IMR-90 (cell line): ENCODE measurements around the gene PDYN. TPM values are rescaled to one million over a fixed set of nuclear protein-coding genes. Genes with fewer than 3 reads are reported as not detected.

Source experiments
- ATAC-seq: fragments of 200-7000 bp; cut with Tn5 transposase; 2 replicates; pipeline ENCODE4 v1.9.1; 2020; ENCODE audit warnings: low read depth, mild to moderate bottlenecking, moderate library complexity
- BruUV-seq: library from RNA; stranded (reverse); fragments of 400-500 nt; replicated peaks from 2 replicates; lab custom pipeline; 2021; lab: Mats Ljungman, UMichigan
- CTCF ChIA-PET: fragments of 300-600 bp; formaldehyde crosslinking; extraction: SDS; loops from one replicate; lab custom pipeline; 2021; ENCODE audit warnings: antibody characterized with exemption; lab: Yijun Ruan, JAX
- POLR2A ChIA-PET: fragments of 300-600 bp; sonication (Branson Sonifier 250); formaldehyde crosslinking; loops from one replicate; lab custom pipeline; 2022; ENCODE audit warnings: antibody characterized with exemption; ENCODE audit not compliant: unreplicated experiment; lab: Charles Lee
- DNase-seq: peaks from one replicate; pipeline ENCODE4 v3.0.0; 2013
- H2AFZ ChIP-seq: replicated peaks from 2 replicates; pipeline ENCODE3; 2013; ENCODE audit warnings: low read length, mild to moderate bottlenecking; ENCODE audit not compliant: poor library complexity
- H2AK5ac ChIP-seq: 2 replicates; pipeline ENCODE4 v1.6.1; 2013; ENCODE audit warnings: low read depth, low read length, inconsistent platforms
- H2AK9ac ChIP-seq: replicated peaks from 2 replicates; pipeline ENCODE3; 2013; ENCODE audit warnings: mild to moderate bottlenecking, low read depth, low read length, moderate library complexity; ENCODE audit not compliant: poor library complexity
- H2BK120ac ChIP-seq: 2 replicates; pipeline ENCODE4 v1.6.1; 2013; ENCODE audit warnings: low read depth, low read length, inconsistent platforms
- H2BK15ac ChIP-seq: 3 replicates; pipeline ENCODE4 v1.6.1; 2013; ENCODE audit warnings: low read depth, low read length, inconsistent platforms
- H2BK20ac ChIP-seq: 2 replicates; pipeline ENCODE4 v1.6.1; 2013; ENCODE audit warnings: low read depth, mild to moderate bottlenecking, inconsistent platforms, low read length, moderate library complexity
- H2BK5ac ChIP-seq: 2 replicates; pipeline ENCODE4 v1.6.1; 2013; ENCODE audit warnings: mild to moderate bottlenecking, low read depth, low read length, inconsistent platforms; ENCODE audit not compliant: poor library complexity, severe bottlenecking
- H3K14ac ChIP-seq: replicated peaks from 2 replicates; pipeline ENCODE4 v1.6.1; 2013; ENCODE audit warnings: low read depth, low read length, inconsistent platforms
- H3K18ac ChIP-seq: 2 replicates; pipeline ENCODE4 v1.6.1; 2013; ENCODE audit warnings: low read depth, low read length, control low read depth
- H3K23ac ChIP-seq: 2 replicates; pipeline ENCODE4 v1.6.1; 2013; ENCODE audit warnings: low read depth, low read length, inconsistent platforms
- H3K27ac ChIP-seq: 2 replicates; pipeline ENCODE4 v1.5.1; 2013; ENCODE audit warnings: mild to moderate bottlenecking, control low read depth, low read length; ENCODE audit not compliant: insufficient read depth
- H3K27me3 ChIP-seq: 2 replicates; pipeline ENCODE4 v1.6.1; 2013; ENCODE audit warnings: low read length; ENCODE audit not compliant: control insufficient read depth, insufficient read depth
- H3K36me3 ChIP-seq: 2 replicates; pipeline ENCODE4 v1.6.1; 2013; ENCODE audit warnings: low read length, mixed read lengths; ENCODE audit not compliant: control insufficient read depth, insufficient read depth
- H3K4ac ChIP-seq: 2 replicates; pipeline ENCODE4 v1.6.1; 2013; ENCODE audit warnings: low read depth, low read length, inconsistent platforms
- H3K4me1 ChIP-seq: 2 replicates; pipeline ENCODE4 v1.6.1; 2013; ENCODE audit warnings: low read length, mixed read lengths; ENCODE audit not compliant: control insufficient read depth, insufficient read depth
- H3K4me2 ChIP-seq: 2 replicates; pipeline ENCODE4 v1.6.1; 2013; ENCODE audit warnings: low read depth, mild to moderate bottlenecking, control low read depth, low read length, moderate library complexity
- H3K4me3 ChIP-seq: 2 replicates; pipeline ENCODE4 v1.5.1; 2013; ENCODE audit warnings: low read depth, mild to moderate bottlenecking, control low read depth, low read length, moderate library complexity; ENCODE audit not compliant: insufficient read depth
- H3K56ac ChIP-seq: 2 replicates; pipeline ENCODE4 v1.6.1; 2013; ENCODE audit warnings: low read length, inconsistent platforms; ENCODE audit not compliant: insufficient read depth; ENCODE audit errors: extremely low read depth
- H3K79me1 ChIP-seq, 2 experiments: 2 replicates each; pipeline ENCODE4 v1.6.1; 2013; ENCODE audit warnings: low read length in 2 of 2, inconsistent platforms in 1 of 2, low read depth in 1 of 2
- H3K9ac ChIP-seq: 2 replicates; pipeline ENCODE4 v1.6.1; 2013; ENCODE audit warnings: low read depth, low read length, control low read depth
- H3K9me1 ChIP-seq: 2 replicates; pipeline ENCODE4 v1.6.1; 2013; ENCODE audit warnings: low read length, inconsistent platforms; ENCODE audit not compliant: insufficient read depth
- H3K9me3 ChIP-seq: 2 replicates; pipeline ENCODE4 v1.6.1; 2013; ENCODE audit warnings: low read length; ENCODE audit not compliant: control insufficient read depth, insufficient read depth
- H4K20me1 ChIP-seq: 2 replicates; pipeline ENCODE4 v1.6.1; 2013; ENCODE audit warnings: low read length, inconsistent platforms; ENCODE audit not compliant: insufficient read depth
- H4K5ac ChIP-seq: 2 replicates; pipeline ENCODE4 v1.6.1; 2013; ENCODE audit warnings: mild to moderate bottlenecking, low read depth, low read length, control low read depth
- H4K8ac ChIP-seq, 2 experiments: 2 replicates each; pipeline ENCODE4 v1.6.1; 2013; ENCODE audit warnings: low read depth in 2 of 2, low read length in 2 of 2, control low read depth in 1 of 2, inconsistent platforms in 1 of 2
- H4K91ac ChIP-seq: 2 replicates; pipeline ENCODE4 v1.6.1; 2013; ENCODE audit warnings: low read depth, low read length, inconsistent platforms; ENCODE audit not compliant: insufficient read depth
- BHLHE40 ChIP-seq: fragments of 150-350 bp; IDR thresholded peaks from 2 replicates; pipeline ENCODE4 v1.6.1; 2016; ENCODE audit warnings: mild to moderate bottlenecking, low read depth, low read length
- CEBPB ChIP-seq: IDR thresholded peaks from 2 replicates; pipeline ENCODE4 v1.6.1; 2012; ENCODE audit warnings: low read depth, low read length, improper control_type of control experiment
- FOS ChIP-seq: fragments of 150-350 bp; IDR thresholded peaks from 2 replicates; pipeline ENCODE4 v1.6.1; 2016; ENCODE audit warnings: low read depth, low read length
- MAZ ChIP-seq: IDR thresholded peaks from 2 replicates; pipeline ENCODE4 v1.6.1; 2012; ENCODE audit warnings: low read depth, mild to moderate bottlenecking, low read length, improper control_type of control experiment, moderate library complexity, borderline replicate concordance
- MXI1 ChIP-seq: IDR thresholded peaks from 2 replicates; pipeline ENCODE4 v1.6.1; 2012; ENCODE audit warnings: low read depth, mild to moderate bottlenecking, low read length, moderate library complexity, borderline replicate concordance
- NFE2L2 ChIP-seq: fragments of 150-350 bp; IDR thresholded peaks from 2 replicates; pipeline ENCODE4 v1.6.1; 2016; ENCODE audit warnings: low read depth, mild to moderate bottlenecking, low read length
- POLR2A ChIP-seq: IDR thresholded peaks from 2 replicates; pipeline ENCODE4 v1.6.1; 2012; ENCODE audit warnings: mild to moderate bottlenecking, low read depth, low read length
- RAD21 ChIP-seq: IDR thresholded peaks from 2 replicates; pipeline ENCODE4 v1.6.1; 2012; ENCODE audit warnings: low read length, improper control_type of control experiment
- RFX5 ChIP-seq: IDR thresholded peaks from 2 replicates; pipeline ENCODE4 v1.8.0; 2012; ENCODE audit warnings: low read depth, mild to moderate bottlenecking, low read length, moderate library complexity
- SMC3 ChIP-seq: fragments of 150-350 bp; IDR thresholded peaks from 2 replicates; pipeline ENCODE4 v1.6.1; 2016; ENCODE audit warnings: low read depth, mild to moderate bottlenecking, antibody characterized with exemption, low read length, moderate library complexity
- WGBS, 2 experiments: methylation state at CpG; one replicate each; pipeline versions ENCODE4 v1.1.5 to v1.1.7; 2013; ENCODE audit warnings: missing lambda C conversion rate in 2 of 2; ENCODE audit not compliant: insufficient read length in 1 of 2; ENCODE audit errors: extremely low coverage in 2 of 2; 5-methylcytosine and 5-hydroxymethylcytosine counted together
- dilution Hi-C: fragments of 300-500 bp; cut with HindIII; formaldehyde crosslinking; loops from one replicate; pipeline ENCODE4 v1.14.3; 2018; ENCODE audit warnings: low sequenced_read_pairs; ENCODE audit not compliant: unreplicated experiment
- in situ Hi-C: fragments of 300-500 bp; cut with MboI; formaldehyde crosslinking; loops from 3 replicates; pipeline ENCODE4 v1.14.3; 2019; ENCODE audit warnings: low sequenced_read_pairs, inconsistent platforms, mixed read lengths
- intact Hi-C: fragments of 100-400 bp; cut with micrococcal nuclease; formaldehyde crosslinking; loops from 2 replicates; pipeline ENCODE4 v1.10.0; 2022
- polyA plus RNA-seq, 3 experiments: library from polyadenylated mRNA; depleted of rRNA; stranded (reverse); fragments of >200 nt; gene quantifications; 2 replicates each; pipeline ENCODE4 v1.2.3, GENCODE V29; 2012; ENCODE audit warnings: low replicate concordance in 1 of 3
- total RNA-seq: library from RNA; depleted of rRNA; stranded (reverse); fragments of >200 nt; gene quantifications from 2 replicates; pipeline ENCODE4 v1.2.3, GENCODE V29; 2012
- TF ChIP-seq, protein P1 (sequence below): fragments of 150-350 bp; IDR thresholded peaks from 2 replicates; pipeline ENCODE4 v1.6.1; 2017; ENCODE audit warnings: mild to moderate bottlenecking, antibody characterized with exemption, low read length, low read depth
- TF ChIP-seq, protein P2 (sequence below): fragments of 150-350 bp; IDR thresholded peaks from 2 replicates; pipeline ENCODE4 v1.6.1; 2016; ENCODE audit warnings: low read depth, mild to moderate bottlenecking, low read length, moderate library complexity, borderline replicate concordance
- TF ChIP-seq, protein P3 (sequence below): conservative IDR thresholded peaks from 2 replicates; pipeline ENCODE4 v1.5.1; 2012; ENCODE audit warnings: mild to moderate bottlenecking, low read depth, low read length, improper control_type of control experiment

The PDYN gene
- total and polyA plus RNA-seq, 2 of the 4 experiments (the other 2 are of a cell fraction): not detected

DNA sequence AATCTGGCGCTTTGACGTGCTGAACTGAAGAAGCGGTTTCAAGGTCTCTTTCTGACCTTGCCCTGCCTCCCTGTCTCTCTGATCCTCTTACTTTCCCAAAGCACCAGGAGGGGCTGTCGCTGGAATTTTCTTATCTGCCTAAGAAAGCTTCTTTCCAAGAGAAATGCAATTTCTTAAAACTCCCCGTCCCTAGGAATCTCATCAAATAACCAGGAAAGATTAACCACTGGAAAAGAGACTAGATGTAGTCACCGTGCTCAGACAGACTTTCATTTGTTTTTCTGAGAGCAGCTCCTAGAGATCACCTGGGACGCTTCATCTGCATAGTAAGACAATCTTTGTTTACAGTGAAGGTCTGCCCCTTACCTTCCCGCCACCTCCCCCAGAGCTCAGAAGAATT, 38.6 kb downstream of the PDYN start:
- Histone ChIP-seq H2AK5ac (no peak overlapping the region), H4K8ac (no peak overlapping the region), H3K9me1 (no peaks in the 10 kb centered on the region), H3K23ac (no peak overlapping the region), H3K18ac (no peak overlapping the region), H2BK120ac (no peak overlapping the region), H3K4me3 (no peak overlapping the region), H3K56ac (no peak overlapping the region), H3K27me3 (peaks cover 41% of the 10 kb centered on the region), H3K4ac (no peak overlapping the region), H3K79me1 (no peaks in the 10 kb centered on the region), H2BK15ac (no peak overlapping the region), H3K14ac (no peak overlapping the region), H4K20me1 (no peaks in the 10 kb centered on the region), H3K9ac (no peak overlapping the region), H3K27ac (no peak overlapping the region), H4K91ac (no peak overlapping the region), H4K5ac (no peak overlapping the region), H3K36me3 (no peaks in the 10 kb centered on the region), H2AK9ac (no peak overlapping the region), H2BK5ac (no peak overlapping the region), H3K9me3 (no peaks in the 10 kb centered on the region), H2AFZ (no peak overlapping the region), H3K4me2 (no peak overlapping the region), H3K4me1 (no peaks in the 10 kb centered on the region), H2BK20ac (no peak overlapping the region)
- intact Hi-C loops (no loop called here), in situ Hi-C loops (no loop called here), dilution Hi-C loops (no loop called here)
- DNase-seq: no peak
- 8% methylated on average over 2 of the region's 8 CpGs; no CpG with 5 or more reads in 1 of the 2 experiments for WGBS, 2 experiments
- POLR2A ChIA-PET: no interaction called here
- ATAC-seq: no peak
- CTCF ChIA-PET: no interaction called here
- no TSS peak for BruUV-seq
- TF ChIP-seq CEBPB (no peak), FOS (no peak), MXI1 (no peak), RAD21 (no peak), POLR2A (no peak), RFX5 (no peak), BHLHE40 (no peak), NFE2L2 (no peak), MAZ (no peak), SMC3 (no peak)
- TF ChIP-seq, protein P1, sequence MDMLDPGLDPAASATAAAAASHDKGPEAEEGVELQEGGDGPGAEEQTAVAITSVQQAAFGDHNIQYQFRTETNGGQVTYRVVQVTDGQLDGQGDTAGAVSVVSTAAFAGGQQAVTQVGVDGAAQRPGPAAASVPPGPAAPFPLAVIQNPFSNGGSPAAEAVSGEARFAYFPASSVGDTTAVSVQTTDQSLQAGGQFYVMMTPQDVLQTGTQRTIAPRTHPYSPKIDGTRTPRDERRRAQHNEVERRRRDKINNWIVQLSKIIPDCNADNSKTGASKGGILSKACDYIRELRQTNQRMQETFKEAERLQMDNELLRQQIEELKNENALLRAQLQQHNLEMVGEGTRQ: no peak
- TF ChIP-seq, protein P2, sequence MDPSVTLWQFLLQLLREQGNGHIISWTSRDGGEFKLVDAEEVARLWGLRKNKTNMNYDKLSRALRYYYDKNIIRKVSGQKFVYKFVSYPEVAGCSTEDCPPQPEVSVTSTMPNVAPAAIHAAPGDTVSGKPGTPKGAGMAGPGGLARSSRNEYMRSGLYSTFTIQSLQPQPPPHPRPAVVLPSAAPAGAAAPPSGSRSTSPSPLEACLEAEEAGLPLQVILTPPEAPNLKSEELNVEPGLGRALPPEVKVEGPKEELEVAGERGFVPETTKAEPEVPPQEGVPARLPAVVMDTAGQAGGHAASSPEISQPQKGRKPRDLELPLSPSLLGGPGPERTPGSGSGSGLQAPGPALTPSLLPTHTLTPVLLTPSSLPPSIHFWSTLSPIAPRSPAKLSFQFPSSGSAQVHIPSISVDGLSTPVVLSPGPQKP: no peak
- TF ChIP-seq, protein P3, sequence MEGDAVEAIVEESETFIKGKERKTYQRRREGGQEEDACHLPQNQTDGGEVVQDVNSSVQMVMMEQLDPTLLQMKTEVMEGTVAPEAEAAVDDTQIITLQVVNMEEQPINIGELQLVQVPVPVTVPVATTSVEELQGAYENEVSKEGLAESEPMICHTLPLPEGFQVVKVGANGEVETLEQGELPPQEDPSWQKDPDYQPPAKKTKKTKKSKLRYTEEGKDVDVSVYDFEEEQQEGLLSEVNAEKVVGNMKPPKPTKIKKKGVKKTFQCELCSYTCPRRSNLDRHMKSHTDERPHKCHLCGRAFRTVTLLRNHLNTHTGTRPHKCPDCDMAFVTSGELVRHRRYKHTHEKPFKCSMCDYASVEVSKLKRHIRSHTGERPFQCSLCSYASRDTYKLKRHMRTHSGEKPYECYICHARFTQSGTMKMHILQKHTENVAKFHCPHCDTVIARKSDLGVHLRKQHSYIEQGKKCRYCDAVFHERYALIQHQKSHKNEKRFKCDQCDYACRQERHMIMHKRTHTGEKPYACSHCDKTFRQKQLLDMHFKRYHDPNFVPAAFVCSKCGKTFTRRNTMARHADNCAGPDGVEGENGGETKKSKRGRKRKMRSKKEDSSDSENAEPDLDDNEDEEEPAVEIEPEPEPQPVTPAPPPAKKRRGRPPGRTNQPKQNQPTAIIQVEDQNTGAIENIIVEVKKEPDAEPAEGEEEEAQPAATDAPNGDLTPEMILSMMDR: no peak
